Neural cell (in vitro differentiated cells): ENCODE results near the gene NIPBL. TPM values are rescaled to one million over a fixed set of nuclear protein-coding genes. Genes with fewer than 3 reads are reported as not detected.

ENCODE experiments used
- H2AFZ ChIP-seq: fragments of 200-600, 300-800 bp; sonication (generic), shearing (Covaris generic); 2 replicates; pipeline ENCODE4 v1.6.0; 2014; ENCODE audit warnings: low read depth, mild to moderate bottlenecking, antibody characterized with exemption, low read length, moderate library complexity
- H3F3A ChIP-seq: fragments of 200-600 bp; shearing (Covaris generic); 2 replicates; pipeline ENCODE4 v1.6.1; 2016; ENCODE audit warnings: mild to moderate bottlenecking, moderate library complexity, mixed read lengths, antibody characterized with exemption, low read length; ENCODE audit not compliant: insufficient read depth, poor library complexity, severe bottlenecking
- H3K27ac ChIP-seq: fragments of 200-600, 300-800 bp; sonication (generic), shearing (Covaris generic); 2 replicates; pipeline ENCODE4 v1.5.1; 2014; ENCODE audit warnings: mild to moderate bottlenecking, low read length, moderate library complexity
- H3K27me3 ChIP-seq: fragments of 300-800, 200-600 bp; sonication (generic), shearing (Covaris generic); 2 replicates; pipeline ENCODE4 v1.6.0; 2014; ENCODE audit warnings: mild to moderate bottlenecking, low read depth, low read length, moderate library complexity; ENCODE audit not compliant: insufficient read depth
- H3K36me3 ChIP-seq: fragments of 300-800, 200-600 bp; sonication (generic), shearing (Covaris generic); 2 replicates; pipeline ENCODE4 v1.5.1; 2014; ENCODE audit warnings: mild to moderate bottlenecking, antibody characterized with exemption, low read length, moderate library complexity; ENCODE audit not compliant: insufficient read depth
- H3K4me2 ChIP-seq: fragments of 300-800, 200-600 bp; sonication (generic), shearing (Covaris generic); 2 replicates; pipeline ENCODE4 v1.6.0; 2014; ENCODE audit warnings: mild to moderate bottlenecking, low read length
- H3K4me3 ChIP-seq: fragments of 300-800, 200-600 bp; sonication (generic), shearing (Covaris generic); 2 replicates; pipeline ENCODE4 v1.5.1; 2014; ENCODE audit warnings: mild to moderate bottlenecking, low read length, moderate library complexity
- H3K79me2 ChIP-seq: fragments of 200-600 bp; shearing (Covaris generic); replicated peaks from 2 replicates; pipeline ENCODE4 v1.6.0; 2014; ENCODE audit warnings: mild to moderate bottlenecking, low read length, moderate library complexity; ENCODE audit not compliant: insufficient read depth
- H3K9ac ChIP-seq: fragments of 300-800, 200-600 bp; sonication (generic), shearing (Covaris generic); 2 replicates; pipeline ENCODE4 v1.6.1; 2016; ENCODE audit warnings: mild to moderate bottlenecking, low read length, mixed read lengths
- H3K9me2 ChIP-seq: fragments of 200-600 bp; shearing (Covaris generic); 2 replicates; pipeline ENCODE4 v1.6.1; 2016; ENCODE audit warnings: mild to moderate bottlenecking, low read length, mixed read lengths; ENCODE audit not compliant: insufficient read depth
- H3K9me3 ChIP-seq: fragments of 200-600, 300-800 bp; sonication (generic), shearing (Covaris generic); 2 replicates; pipeline ENCODE4 v1.6.1; 2016; ENCODE audit warnings: mild to moderate bottlenecking, mixed run types, low read length, moderate library complexity, mixed read lengths
- H4K20me1 ChIP-seq: fragments of 200-600 bp; shearing (Covaris generic); 2 replicates; pipeline ENCODE4 v1.6.1; 2016; ENCODE audit warnings: mild to moderate bottlenecking, mixed run types; ENCODE audit not compliant: insufficient read depth
- CTCF ChIP-seq: fragments of 450-650 bp; IDR thresholded peaks from 2 replicates; pipeline ENCODE4 v1.5.1; 2014; ENCODE audit warnings: antibody characterized with exemption, mild to moderate bottlenecking, moderate library complexity; ENCODE audit not compliant: poor library complexity, severe bottlenecking
- EP300 ChIP-seq: fragments of 450-650 bp; conservative IDR thresholded peaks from 2 replicates; pipeline ENCODE4 v1.6.1; 2014; ENCODE audit warnings: antibody characterized with exemption, mild to moderate bottlenecking, moderate library complexity; ENCODE audit not compliant: poor library complexity, severe bottlenecking
- EZH2 ChIP-seq: fragments of 200-600, 300-800 bp; shearing (Covaris generic), sonication (generic); IDR thresholded peaks from 2 replicates; pipeline ENCODE4 v1.6.1; 2014; ENCODE audit warnings: antibody characterized with exemption, low read length, borderline replicate concordance, mild to moderate bottlenecking; ENCODE audit not compliant: insufficient read depth, poor library complexity, severe bottlenecking
- MXI1 ChIP-seq: fragments of 450-650 bp; conservative IDR thresholded peaks from 2 replicates; pipeline ENCODE4 v1.6.1; 2014; ENCODE audit warnings: antibody characterized with exemption, mild to moderate bottlenecking; ENCODE audit not compliant: poor library complexity, severe bottlenecking
- POLR2AphosphoS5 ChIP-seq: IDR thresholded peaks from 2 replicates; pipeline ENCODE4 v1.6.1; 2012
- RAD21 ChIP-seq: fragments of 450-650 bp; conservative IDR thresholded peaks from 2 replicates; pipeline ENCODE4 v1.6.1; 2014; ENCODE audit warnings: antibody characterized with exemption, mild to moderate bottlenecking, moderate library complexity
- REST ChIP-seq: IDR thresholded peaks from 2 replicates; pipeline ENCODE4 v1.6.1; 2012; ENCODE audit warnings: borderline replicate concordance
- SMC3 ChIP-seq: fragments of 450-650 bp; conservative IDR thresholded peaks from 2 replicates; pipeline ENCODE4 v1.6.1; 2014; ENCODE audit warnings: antibody characterized with exemption, mild to moderate bottlenecking, moderate library complexity; ENCODE audit not compliant: poor library complexity
- TAF1 ChIP-seq: IDR thresholded peaks from 2 replicates; pipeline ENCODE4 v1.6.1; 2012; ENCODE audit warnings: low read depth
- polyA plus RNA-seq: library from polyadenylated mRNA; depleted of rRNA; stranded (reverse); fragments of >200 nt; gene quantifications from 2 replicates; pipeline ENCODE4 v1.2.3, GENCODE V29; 2014

Gene NIPBL
- polyA plus RNA-seq, 1 donor from 2014 or later: 27.5 TPM

- TF ChIP-seq SMC3 (no peak), EZH2 (no peak), POLR2AphosphoS5 (no peak)
These were observed 81.5 kb downstream of the NIPBL start for GRCh38 chr5:36957953-36958537.

GRCh38 chr5:36958612-36959011 is 82.0 kb downstream of the NIPBL start:
- no peak overlapping the region for H3K4me2 ChIP-seq
- H3K36me3 ChIP-seq: no peaks in the 10 kb centered on the region
- no peak overlapping the region for H3K27ac ChIP-seq
- H3F3A ChIP-seq: no peaks in the 10 kb centered on the region
- H2AFZ ChIP-seq: no peak overlapping the region
- no peaks in the 10 kb centered on the region for H4K20me1 ChIP-seq
- H3K9me3 ChIP-seq: no peaks in the 10 kb centered on the region
- H3K9me2 ChIP-seq: no peaks in the 10 kb centered on the region
- no peak overlapping the region for H3K4me3 ChIP-seq
- peaks cover 9% of the 10 kb centered on the region for H3K79me2 ChIP-seq
- TF ChIP-seq TAF1: no peak
- TF ChIP-seq POLR2AphosphoS5: no peak
- no peak for TF ChIP-seq REST
- TF ChIP-seq EZH2: no peak
- no peak for TF ChIP-seq CTCF
- no peak for TF ChIP-seq SMC3
- TF ChIP-seq EP300: no peak
- TF ChIP-seq MXI1: no peak
- TF ChIP-seq RAD21: no peak
- no peaks in the 10 kb centered on the region for H3K27me3 ChIP-seq
- H3K9ac ChIP-seq: no peak overlapping the region

More at GRCh38 chr5:36957953-36958537, 81.5 kb downstream of the NIPBL start:
- Histone ChIP-seq H3K36me3 (no peaks in the 10 kb centered on the region), H4K20me1 (no peaks in the 10 kb centered on the region), H3K9me3 (no peaks in the 10 kb centered on the region), H3K4me3 (no peak overlapping the region), H3K9me2 (no peaks in the 10 kb centered on the region), H3K27ac (no peak overlapping the region), H3F3A (no peaks in the 10 kb centered on the region), H3K4me2 (no peak overlapping the region), H3K9ac (no peak overlapping the region), H3K27me3 (no peaks in the 10 kb centered on the region), H2AFZ (no peak overlapping the region), H3K79me2 (peaks cover 9% of the 10 kb centered on the region)

GRCh38 chr5:36965179-36965578 is 88.6 kb downstream of the NIPBL start:
- H4K20me1 ChIP-seq: no peaks in the 10 kb centered on the region
- H3K9me2 ChIP-seq: no peaks in the 10 kb centered on the region
- no peaks in the 10 kb centered on the region for H3K9me3 ChIP-seq
- no peak overlapping the region for H3K4me2 ChIP-seq
- no peaks in the 10 kb centered on the region for H3F3A ChIP-seq
- peaks cover 6% of the 10 kb centered on the region for H3K79me2 ChIP-seq
- no peaks in the 10 kb centered on the region for H3K27me3 ChIP-seq
- H3K27ac ChIP-seq: no peak overlapping the region
- no peak overlapping the region for H3K4me3 ChIP-seq
- TF ChIP-seq SMC3 (no peak), EP300 (no peak), CTCF (no peak), MXI1 (no peak)
- H3K36me3 ChIP-seq: no peaks in the 10 kb centered on the region
- no peak overlapping the region for H3K9ac ChIP-seq
- no peak overlapping the region for H2AFZ ChIP-seq
